ENCODE data around the gene NSMCE1.
"Not testable (repeated sequence)": the region's sequence is repeated elsewhere in the genome, so short reads cannot be mapped to it uniquely, and the experiment has no call there.

Gene NSMCE1

GRCh38 chr16:27211026-27211425, 57.5 kb downstream of the NSMCE1 start:
- DNase-seq = no peak

DNA sequence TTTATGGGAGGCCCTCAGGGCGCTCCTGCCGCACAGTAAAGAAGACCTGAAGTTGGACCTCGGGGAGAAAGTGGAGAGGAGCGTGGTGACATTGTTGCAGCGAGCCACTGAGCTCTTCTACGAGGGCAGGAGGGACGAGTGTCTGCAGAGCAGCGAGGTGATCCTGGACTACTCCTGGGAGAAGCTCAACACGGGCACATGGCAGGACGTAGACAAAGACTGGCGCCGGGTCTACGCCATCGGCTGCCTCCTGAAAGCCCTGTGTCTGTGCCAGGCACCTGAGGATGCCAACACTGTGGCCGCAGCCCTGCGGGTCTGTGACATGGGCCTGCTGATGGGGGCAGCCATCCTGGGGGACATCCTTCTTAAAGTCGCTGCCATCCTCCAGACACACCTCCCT, 58.4 kb downstream of the NSMCE1 start:
- no peak for DNase-seq

DNA sequence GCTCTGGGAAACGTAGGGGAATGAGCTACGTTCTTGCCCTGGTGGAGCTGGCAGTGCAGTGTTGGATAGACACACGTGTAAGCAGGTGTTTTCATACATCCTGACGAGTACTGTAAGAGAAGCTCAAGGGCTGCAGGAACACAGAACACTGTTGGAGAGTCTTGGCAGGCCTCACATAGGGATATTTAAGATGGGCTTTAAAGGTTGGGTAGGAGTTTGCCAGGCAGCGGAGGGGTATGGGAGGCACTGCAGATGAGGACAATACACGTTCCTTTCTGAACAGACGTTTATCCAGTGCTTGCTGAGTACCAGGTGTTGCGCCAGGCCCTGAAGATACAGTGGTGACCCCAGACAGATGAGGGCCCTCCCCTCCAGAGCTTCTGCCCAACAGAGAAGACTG, 59.0 kb downstream of the NSMCE1 start:
- no peak for DNase-seq

DNA sequence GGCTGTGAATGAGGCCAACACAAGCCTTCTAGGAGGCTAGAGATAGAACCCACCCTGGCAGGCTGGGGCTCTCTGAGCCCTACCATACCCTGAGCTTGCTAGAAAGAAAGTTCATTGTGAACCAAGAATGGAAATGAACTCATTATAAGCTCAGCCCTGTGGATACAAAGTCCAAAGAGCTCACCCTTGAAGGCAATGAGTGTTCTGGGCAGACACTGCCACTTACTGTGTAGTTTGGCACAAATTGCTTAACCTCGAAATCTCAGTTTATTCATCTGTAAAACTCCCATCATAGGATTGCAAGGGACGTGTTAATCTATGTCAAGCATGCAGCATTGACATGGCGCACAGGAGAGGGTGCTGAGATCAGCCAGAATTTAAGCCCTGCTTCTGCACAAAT, 59.8 kb downstream of the NSMCE1 start:
- DNase-seq = no peak

- DNase-seq = no peak
Measured at GRCh38 chr16:27208081-27208680, 60.4 kb downstream of the NSMCE1 start.

DNA sequence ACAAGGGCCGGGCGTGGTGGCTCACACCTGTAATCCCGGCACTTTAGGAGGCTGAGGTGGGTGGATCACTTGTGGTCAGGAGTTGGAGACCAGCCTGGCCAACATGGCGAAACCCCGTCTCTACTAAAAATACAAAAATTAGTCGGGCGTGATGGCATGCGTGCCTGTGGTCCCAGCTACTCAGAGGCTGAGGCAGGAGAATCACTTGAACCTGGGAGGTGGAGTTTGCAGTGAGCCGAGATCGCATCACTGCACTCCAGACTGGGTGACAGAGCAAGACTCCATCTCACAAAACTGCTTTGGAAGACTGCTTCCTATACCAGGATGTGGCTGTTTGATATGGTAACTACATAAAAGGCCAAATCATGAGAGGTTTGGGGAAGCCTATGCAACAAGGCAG, 61.5 kb downstream of the NSMCE1 start:
- DNase-seq = not testable (repeated sequence)

- no peak for DNase-seq
Measured at GRCh38 chr16:27205423-27206065, 63.0 kb downstream of the NSMCE1 start.

- DNase-seq = no peak
Measured at GRCh38 chr16:27204312-27204915, 64.2 kb downstream of the NSMCE1 start.

GRCh38 chr16:27203507-27204311, 64.9 kb downstream of the NSMCE1 start, which contains the start of gene KDM8:
Gene KDM8, plus strand, starts transcription at chr16:27203526. Its CDS starts 6,598 bp downstream, at chr16:27210124.
- peak; percentile 83 to 95 for DNase-seq

DNA sequence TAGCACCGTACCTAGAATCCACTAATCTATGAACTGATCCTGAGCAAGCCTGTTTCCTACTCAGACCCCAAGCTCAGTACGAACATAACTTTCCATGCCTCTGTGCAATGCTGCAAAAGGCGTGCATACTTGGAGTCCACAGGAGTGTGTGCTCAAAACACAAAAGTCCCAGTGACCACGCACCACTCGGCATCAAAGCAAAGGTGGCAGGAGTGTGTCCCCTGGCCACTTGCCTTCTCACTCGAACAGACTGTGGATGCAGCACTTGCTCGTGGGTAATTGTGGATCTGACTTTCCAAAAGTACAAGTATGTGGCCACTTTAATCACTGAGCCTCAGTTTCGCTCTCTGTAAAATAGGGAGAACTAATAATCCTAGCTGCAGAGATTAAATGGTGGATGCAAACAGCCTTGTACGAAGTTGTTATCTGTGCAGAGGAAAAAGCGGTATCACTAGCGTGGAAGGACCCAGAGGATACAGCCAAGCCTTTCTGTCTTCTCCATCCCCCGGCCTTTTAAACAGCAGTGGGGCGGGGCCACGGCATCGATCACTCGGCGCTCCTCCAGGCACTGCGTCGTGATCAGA, 65.6 kb downstream of the NSMCE1 start:
- no peak for DNase-seq

DNA sequence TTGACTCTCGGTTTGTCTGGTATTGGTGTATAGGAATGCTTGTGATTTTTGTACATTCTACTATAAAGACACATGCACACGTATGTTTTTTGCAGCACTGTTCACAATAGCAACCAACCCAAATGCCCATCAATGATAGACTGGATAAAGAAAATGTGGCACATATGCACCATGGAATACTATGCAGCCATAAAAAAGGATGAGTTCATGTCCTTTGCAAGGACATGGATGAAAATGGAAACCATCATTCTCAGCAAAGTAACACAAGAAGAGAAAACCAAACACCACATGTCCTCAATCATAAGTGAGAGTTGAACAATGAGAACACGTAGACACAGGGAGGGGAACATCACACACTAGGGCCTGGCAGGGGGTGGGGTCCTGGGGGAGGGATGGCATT, 67.7 kb downstream of the NSMCE1 start:
- DNase-seq = not testable (repeated sequence)

DNA sequence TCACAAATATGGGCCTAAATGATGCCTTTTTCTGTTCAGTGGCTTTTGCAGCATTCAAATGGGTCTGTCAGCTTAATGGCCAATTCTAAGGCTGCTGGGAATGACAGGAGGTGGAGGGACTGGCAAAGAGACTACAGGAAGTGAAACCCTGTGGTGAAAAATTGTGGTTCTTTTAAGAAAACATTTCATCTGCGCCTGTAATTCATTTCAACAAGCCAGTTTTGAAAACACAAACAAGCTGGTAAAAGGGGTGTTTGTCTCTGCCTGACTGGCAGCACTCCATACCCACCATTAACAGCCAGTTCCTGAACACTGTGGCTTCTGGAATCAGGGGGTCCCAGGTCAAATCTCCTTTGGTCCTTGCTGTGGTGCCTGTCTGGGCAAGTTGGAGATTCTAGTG, 68.8 kb downstream of the NSMCE1 start:
- DNase-seq = no peak

GRCh38 chr16:27199235-27199586, 69.4 kb downstream of the NSMCE1 start:
- no peak for DNase-seq

GRCh38 chr16:27198451-27199234, 69.9 kb downstream of the NSMCE1 start:
- DNase-seq = no peak

DNA sequence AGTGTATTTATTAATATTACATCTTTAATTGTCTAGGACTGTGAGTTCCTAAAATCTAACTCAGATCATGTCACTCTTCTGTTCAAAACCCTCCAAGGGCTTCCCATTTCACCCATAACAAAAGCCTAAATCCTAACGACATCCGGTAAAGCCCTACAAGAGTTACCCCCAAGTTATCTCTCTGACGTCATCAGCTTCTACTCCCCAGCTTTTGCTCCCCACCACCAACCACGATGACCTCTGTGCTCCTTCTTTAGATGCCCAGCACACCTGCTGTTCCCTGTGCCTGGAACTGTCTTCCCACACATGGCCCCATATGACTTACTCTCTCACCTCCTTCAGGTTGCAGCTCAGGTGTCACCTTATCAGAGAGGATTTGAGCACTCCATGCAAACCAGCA, 71.6 kb downstream of the NSMCE1 start:
- no peak for DNase-seq

GRCh38 chr16:27195941-27196595, 72.5 kb downstream of the NSMCE1 start:
- no peak for DNase-seq

DNA sequence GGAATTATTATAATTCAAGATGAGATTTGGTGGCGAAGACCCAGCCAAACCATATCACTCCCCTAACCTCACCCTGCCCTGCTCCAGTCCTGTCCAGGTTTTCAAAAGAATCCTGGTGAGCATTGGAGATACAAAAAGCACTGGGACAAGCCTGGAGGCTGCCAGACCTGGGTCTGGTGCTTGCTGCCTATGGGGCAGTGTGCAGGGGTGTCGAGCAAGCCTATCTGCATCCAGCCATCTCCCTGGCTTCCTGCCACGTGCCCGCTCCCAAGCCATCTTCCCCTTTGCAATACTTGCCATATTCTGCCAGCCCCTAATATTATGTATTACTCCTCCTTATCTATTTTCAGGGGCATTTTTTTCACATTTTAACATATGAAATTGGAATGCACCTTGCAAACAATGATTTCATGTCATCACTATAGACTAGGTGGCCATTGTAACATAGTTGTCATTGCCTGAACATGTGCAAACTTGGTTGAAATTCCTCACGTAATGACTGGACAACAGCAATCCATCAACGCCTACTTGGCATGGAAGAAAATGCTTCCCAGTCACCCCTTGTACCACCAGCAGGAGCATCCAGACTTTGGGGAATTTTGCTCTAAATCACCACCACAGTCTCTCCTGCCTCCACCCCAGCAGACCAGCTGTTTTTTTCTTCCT, 73.4 kb downstream of the NSMCE1 start:
- DNase-seq = no peak

DNA sequence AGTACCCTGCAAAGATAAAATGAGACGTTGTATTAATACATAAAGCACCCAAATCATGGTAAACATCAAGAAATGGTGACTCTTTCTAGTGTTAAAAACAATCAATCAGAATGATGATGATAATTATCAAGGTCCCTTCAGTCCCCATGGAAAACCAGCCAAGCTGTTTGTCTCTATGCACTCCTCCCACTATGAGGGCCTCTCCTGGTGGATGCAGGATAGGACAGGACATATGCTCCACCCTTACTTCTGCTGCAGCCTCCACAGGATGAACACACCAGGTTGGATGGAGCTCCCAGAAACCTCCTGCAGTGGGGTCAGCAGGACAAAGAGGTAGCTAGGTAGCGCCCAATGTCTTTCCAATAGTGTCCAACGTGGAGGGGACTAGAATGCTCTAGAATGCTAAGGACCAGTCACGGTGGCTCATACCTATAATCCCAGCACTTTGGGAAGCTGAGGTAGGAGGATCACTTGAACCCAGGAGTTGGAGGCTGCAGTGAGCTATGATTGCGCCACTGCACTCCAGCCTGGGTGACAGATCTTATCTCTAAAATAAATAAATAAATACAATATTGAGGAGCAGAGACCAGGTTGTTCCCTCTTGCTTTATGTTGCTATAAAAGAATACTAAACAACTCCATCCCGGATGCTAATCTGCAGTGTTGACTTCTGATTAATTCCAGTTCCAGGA, 75.1 kb downstream of the NSMCE1 start:
- DNase-seq = no peak

DNA sequence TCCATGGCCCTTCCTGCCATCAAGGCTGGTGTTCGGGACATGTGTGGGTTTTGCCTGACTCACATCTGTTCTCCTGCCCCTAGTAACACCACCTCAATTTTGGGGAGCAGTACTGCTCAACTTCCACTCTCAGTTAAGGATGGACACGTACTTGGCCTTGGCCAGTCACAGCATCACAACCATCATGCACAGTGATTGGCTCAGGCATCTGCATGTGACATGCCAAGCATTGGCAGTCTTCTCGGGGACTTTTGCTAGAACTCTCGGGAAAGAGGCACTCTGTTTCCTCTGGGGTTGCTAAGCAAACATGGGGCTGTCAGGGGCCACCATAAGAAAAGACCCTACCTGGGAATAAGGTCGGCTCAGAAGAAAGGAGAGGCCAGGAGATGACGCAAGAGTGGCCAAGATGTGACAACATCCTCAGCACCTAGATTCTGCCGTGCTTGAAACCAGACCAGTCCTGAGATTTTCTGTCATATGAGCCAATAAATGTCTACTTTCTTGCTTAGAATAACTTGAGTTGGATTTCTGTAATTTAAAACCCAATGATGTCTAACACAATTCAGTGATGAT, 77.1 kb downstream of the NSMCE1 start:
- DNase-seq = no peak

GRCh38 chr16:27190316-27190871, 78.2 kb downstream of the NSMCE1 start:
- DNase-seq = no peak
